Stimulated activated CD4-positive, alpha-beta T cell treated with anti-CD3 and anti-CD28 coated beads, Interleukin-4, amount 100 ng/mL, for 24 hours (primary cell): ENCODE results near the gene PKDCC.
A peak's percentile ranks its signal among the peaks of the same experiment; 100 is the strongest.

Source experiments
- DNase-seq: peaks from one replicate; pipeline ENCODE4 v3.0.0-alpha.2; 2020

The PKDCC gene

DNA sequence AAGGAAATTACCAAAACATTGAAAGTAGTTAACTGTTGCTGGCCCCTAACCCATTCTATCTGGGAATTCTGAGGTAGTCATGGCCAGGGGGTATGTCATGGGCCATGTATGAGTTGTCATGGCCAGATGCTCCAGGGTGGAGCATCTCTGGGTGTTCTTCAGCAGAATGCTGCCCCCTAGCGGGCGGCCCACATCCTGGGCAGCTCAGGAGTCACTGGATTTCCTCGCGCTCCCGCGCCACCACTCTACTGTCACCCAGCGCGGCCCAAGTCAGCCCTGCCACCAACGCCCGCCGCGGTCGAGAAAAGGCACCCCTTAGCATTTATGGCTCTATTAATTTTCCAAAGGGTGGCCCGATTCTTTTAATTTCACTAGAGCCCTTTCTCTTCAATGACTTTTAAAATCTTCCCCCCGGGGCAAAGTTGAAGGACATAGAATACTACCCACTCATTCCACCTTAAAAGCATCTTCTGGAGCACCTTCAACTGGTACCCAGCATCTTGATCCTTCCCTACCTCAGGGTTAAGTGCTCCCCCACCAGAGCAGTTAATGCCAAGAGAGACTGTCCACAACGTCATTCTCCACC is 41.6 kb downstream of the PKDCC start:
- peak; percentile 72 for DNase-seq

GRCh38 chr2:42090216-42090615 is 42.4 kb downstream of the PKDCC start:
- DNase-seq = no peak

- no peak for DNase-seq
Observed at GRCh38 chr2:42091671-42092070, 43.9 kb downstream of the PKDCC start.

DNA sequence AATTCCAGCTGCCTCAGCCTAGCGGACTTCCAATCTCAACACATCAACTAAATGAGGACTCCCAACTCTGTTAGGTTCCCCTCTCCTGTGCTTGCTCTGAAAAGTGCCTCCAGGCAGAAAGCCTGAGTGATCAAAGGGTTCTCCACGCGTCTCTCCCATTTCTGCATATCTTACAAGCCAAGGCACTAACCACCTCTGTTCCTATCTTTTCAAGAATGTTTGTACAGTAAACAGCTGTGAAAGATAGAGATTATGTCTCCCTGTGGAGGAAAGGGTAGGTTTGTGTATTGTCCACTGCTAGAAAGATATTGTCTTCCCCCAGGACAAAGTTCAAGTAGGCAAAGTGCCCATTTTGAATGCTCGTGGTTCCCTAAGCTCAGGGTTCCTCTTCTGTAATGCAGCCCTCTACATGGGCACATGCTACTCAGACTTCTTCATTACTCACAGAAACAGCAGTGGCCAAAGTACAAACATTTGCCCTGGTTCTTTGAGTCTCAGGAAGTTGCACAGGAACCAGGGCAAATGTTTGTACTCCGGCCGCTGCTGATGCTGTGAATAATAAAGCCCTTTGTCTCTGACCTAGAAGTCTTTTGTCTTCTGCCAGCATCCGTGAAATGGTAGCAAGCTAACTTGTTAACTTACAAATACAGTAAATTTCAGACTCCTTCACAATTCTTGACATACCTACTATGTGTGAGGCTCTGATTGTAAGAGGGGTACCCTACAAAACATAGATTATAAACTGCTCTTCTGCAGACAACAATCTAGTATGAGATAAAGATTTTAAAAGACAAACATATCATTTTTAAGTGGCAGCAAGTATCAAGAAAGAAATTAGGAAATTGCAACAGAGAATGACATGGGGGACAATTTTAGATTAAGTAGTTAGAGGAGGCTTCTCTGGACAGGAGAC is 44.5 kb downstream of the PKDCC start:
- DNase-seq = no peak

GRCh38 chr2:42094114-42094513 is 46.3 kb downstream of the PKDCC start:
- no peak for DNase-seq

DNA sequence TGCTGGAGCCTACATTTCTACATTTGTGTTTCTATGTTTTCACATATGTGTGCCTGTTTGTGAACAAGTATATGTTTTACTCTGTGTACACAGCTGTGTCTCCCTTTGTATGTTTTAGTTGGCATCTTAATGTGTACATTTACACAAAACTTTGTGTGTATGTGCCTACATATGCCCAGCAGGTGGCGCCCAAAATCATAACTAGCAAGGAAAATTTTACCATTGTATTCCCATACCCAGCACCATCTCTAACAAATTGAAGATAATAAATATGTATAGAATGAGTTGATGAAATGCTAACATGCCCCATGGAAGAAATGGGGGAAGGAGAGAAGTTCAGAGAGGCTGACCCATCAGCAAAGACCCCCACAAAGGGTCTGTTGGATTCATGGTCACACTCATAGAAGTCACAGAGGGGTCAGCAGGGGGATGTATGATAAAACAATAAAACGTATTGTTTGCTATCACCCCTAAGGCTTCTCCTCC is 48.1 kb downstream of the PKDCC start:
- DNase-seq = peak; percentile 78

GRCh38 chr2:42096869-42097591 is 49.2 kb downstream of the PKDCC start:
- no peak for DNase-seq

DNA sequence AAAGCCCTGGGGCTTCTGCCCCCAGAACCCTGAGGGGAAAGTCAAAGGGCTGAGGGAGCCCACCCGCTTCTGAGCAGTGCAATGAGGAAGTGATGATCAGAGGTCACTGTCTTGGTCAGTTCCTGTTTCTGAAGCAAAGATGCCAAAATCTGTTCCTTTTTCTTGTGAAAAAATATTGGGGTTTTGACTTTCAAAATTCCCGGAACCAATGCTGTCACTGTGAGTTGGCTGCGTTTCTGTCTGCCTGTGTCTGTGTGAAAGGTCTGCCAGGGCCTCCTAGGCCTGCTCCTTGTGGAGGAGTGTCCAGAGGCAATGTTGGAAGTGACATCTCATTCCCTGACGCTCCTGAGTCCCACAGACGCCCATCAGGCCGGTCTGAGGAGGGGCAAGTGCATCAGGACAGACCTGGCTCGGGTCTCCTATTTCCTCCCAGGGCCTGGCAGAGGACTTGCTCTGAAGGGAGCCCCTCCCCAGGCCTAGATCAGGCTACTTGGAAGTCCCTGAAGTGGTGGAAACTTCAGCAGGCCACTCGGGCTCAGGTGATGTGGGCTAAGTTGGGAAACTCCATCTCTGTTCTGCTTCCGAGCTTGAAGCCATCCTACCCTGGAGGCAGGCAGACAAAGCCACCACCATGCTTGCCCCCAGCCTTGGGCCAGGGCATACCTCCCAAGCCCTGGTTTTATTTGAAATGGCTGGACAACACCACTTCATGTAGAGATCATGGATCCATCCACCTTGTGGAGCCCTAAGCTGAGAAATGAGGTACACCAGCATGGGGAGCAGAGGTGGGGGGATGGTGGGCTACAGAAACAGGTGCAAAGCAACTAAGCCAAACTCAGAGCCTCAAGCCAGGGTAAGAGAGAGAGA is 51.0 kb downstream of the PKDCC start:
- DNase-seq = no peak

DNA sequence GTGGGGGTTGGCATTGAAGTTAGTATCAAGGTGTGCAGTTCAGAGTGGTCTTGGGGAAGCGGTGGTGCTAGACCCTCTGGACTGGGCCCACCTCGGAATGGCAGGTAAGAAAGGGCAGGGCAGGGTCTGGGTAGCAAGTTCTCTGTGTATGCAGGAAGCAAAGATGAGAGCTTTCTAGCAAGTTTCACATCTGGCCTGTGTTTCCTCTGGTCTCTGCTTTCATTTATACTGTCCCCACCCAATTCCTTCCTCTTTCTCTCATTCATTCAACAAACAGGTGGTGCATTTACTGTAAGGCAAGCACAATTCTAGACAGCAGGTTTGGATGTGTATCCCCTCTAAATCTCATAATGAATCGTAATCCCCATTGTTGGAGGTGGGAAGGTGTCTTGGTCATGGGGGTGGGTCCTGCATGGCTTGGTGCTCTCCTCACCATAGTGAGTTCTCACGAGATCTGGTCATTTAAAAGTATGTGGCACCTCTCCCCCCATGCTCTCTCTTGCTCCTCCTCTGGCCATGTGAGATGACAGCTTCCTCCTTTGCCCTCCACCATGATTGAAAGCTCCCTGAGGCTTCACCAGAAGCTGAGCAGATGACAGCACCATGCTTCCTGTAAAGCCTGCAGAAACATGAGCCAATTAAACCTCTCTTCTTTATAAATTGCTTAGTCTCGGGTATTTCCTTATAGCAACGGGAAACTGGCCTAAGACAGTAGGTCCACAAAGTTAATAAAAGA is 51.8 kb downstream of the PKDCC start:
- no peak for DNase-seq

GRCh38 chr2:42100683-42101205 is 52.9 kb downstream of the PKDCC start:
- DNase-seq = no peak

- DNase-seq = peak; percentile 55
Observed at GRCh38 chr2:42101206-42102023, 53.6 kb downstream of the PKDCC start.

- peak; percentile 87 for DNase-seq
Observed at GRCh38 chr2:42102024-42102590, 54.3 kb downstream of the PKDCC start.

GRCh38 chr2:42102591-42103450 is 55.0 kb downstream of the PKDCC start:
- peak; percentile 20 for DNase-seq

- DNase-seq = no peak
Observed at GRCh38 chr2:42103829-42104228, 56.0 kb downstream of the PKDCC start.

GRCh38 chr2:42104621-42105020 is 56.8 kb downstream of the PKDCC start:
- DNase-seq = no peak

GRCh38 chr2:42105330-42106256 is 57.8 kb downstream of the PKDCC start:
- DNase-seq = peak; percentile 76

DNA sequence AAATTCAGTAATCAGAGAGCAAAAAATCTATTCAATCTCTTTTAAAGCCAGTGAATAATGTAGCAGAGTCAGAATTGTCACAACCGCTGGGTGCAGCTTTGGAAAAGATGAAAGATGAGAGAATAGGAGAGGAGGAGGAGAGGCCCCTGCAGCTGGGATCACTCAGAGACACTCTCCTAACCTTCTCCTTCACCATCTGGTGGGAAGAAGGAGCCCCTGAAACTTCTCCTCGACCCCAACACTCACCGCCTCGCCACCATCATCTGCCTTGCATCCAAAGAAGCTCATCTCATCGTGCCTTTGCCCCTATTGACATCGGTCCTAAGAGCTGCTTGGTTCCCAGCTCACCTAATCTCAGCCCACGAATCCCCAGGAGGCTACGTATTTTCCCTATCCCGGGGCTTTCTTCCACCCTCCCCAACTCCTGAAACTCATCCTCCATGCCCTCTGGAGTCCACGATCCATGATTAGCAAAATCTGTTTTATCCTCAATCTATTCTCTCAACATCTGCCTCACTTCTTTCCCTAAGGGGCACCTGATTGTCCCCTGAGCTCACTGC is 58.5 kb downstream of the PKDCC start:
- DNase-seq = no peak
